ENCODE measurements around the gene GAS2L1. TPM values are rescaled to one million over a fixed set of nuclear protein-coding genes. Genes with fewer than 3 reads are reported as not detected.

Gene GAS2L1
- total RNA-seq, 2 experiments from 2014 or later = not detected

GRCh38 chr22:29302681-29303465 is 3.6 kb upstream of the GAS2L1 start:
- intact Hi-C loops (cut with micrococcal nuclease; ENCODE audit: unreplicated experiment) = loop anchor here (10.0 kb wide), 1 partner anchor 222 kb away; no protein-coding TSS in a partner anchor
- H3K9me2 ChIP-seq (ENCODE audit: insufficient read depth, low read length) = no peaks in the 10 kb centered on the region
- H3K4me2 ChIP-seq (ENCODE audit: low read length) = no peak overlapping the region
- H3K27ac ChIP-seq (ENCODE audit: low read depth, low read length, poor library complexity, severe bottlenecking) = no peak overlapping the region
- CTCF ChIA-PET (ENCODE audit: unreplicated experiment) = no interaction called here
- no peaks in the 10 kb centered on the region for H3K79me2 ChIP-seq (ENCODE audit: insufficient read depth, low read depth, low read length)
- BruUV-seq (replicated peaks) = no TSS peak
- H3K9me3 ChIP-seq (ENCODE audit: low read length) = no peaks in the 10 kb centered on the region
- POLR2A ChIA-PET = no interaction called here
- TF ChIP-seq CTCF (conservative IDR thresholded peaks at IDR 0.05; ENCODE audit: low read length) (no peak), EZH2phosphoT487 (IDR thresholded peaks at IDR 0.05; ENCODE audit: borderline replicate concordance, low read depth, low read length) (no peak)
- H3K4me1 ChIP-seq (ENCODE audit: insufficient read depth, low read length, poor library complexity, severe bottlenecking) = peaks cover 8% of the 10 kb centered on the region
- no peak for DNase-seq (ENCODE audit: low spot score)
- H4K20me1 ChIP-seq (ENCODE audit: insufficient read depth, low read length) = no peaks in the 10 kb centered on the region; the same call in 1 of the 2 replicates
- H3K4me3 ChIP-seq (ENCODE audit: low read depth, low read length, poor library complexity, severe bottlenecking) = no peak overlapping the region
- H2AFZ ChIP-seq (ENCODE audit: low read length) = no peak overlapping the region
- H3K36me3 ChIP-seq (ENCODE audit: insufficient read depth, low read length) = peaks cover 38% of the 10 kb centered on the region

- no peak for DNase-seq (ENCODE audit: low spot score)
- H3K36me3 ChIP-seq (ENCODE audit: insufficient read depth, low read length) = peaks cover 9% of the 10 kb centered on the region
- H3K27ac ChIP-seq (ENCODE audit: low read depth, low read length, poor library complexity, severe bottlenecking) = no peak overlapping the region
- no peaks in the 10 kb centered on the region for H4K20me1 ChIP-seq (ENCODE audit: insufficient read depth, low read length)
- no peak overlapping the region for H3K4me3 ChIP-seq (ENCODE audit: low read depth, low read length, poor library complexity, severe bottlenecking)
- H3K9me3 ChIP-seq (ENCODE audit: low read length) = no peaks in the 10 kb centered on the region
- TF ChIP-seq EZH2phosphoT487 (IDR thresholded peaks at IDR 0.05; ENCODE audit: borderline replicate concordance, low read depth, low read length) = no peak
- no peak for TF ChIP-seq CTCF (conservative IDR thresholded peaks at IDR 0.05; ENCODE audit: low read length)
- no TSS peak for BruUV-seq (replicated peaks)
- CTCF ChIA-PET (ENCODE audit: unreplicated experiment) = no interaction called here
- peaks cover 8% of the 10 kb centered on the region for H3K4me1 ChIP-seq (ENCODE audit: insufficient read depth, low read length, poor library complexity, severe bottlenecking)
- H3K4me2 ChIP-seq (ENCODE audit: low read length) = no peak overlapping the region
- no peak overlapping the region for H2AFZ ChIP-seq (ENCODE audit: low read length)
- H3K79me2 ChIP-seq (ENCODE audit: insufficient read depth, low read depth, low read length) = no peaks in the 10 kb centered on the region
- intact Hi-C loops (cut with micrococcal nuclease; ENCODE audit: unreplicated experiment) = loop anchor here (10.0 kb wide), 1 partner anchor 219 kb away; no protein-coding TSS in a partner anchor
- H3K9me2 ChIP-seq (ENCODE audit: insufficient read depth, low read length) = no peaks in the 10 kb centered on the region
- POLR2A ChIA-PET = interaction anchor here (0.6 to 0.7 kb wide), 2 partner anchors 27 to 109 kb away, joined by 3 to 5 read pairs; no protein-coding TSS in a partner anchor
Measured at GRCh38 chr22:29305836-29306174, 645 bp upstream of the GAS2L1 start.

Measured in OCI-LY7 (cell line).